Stimulated activated CD4-positive, alpha-beta T cell treated with anti-CD3 and anti-CD28 coated beads, Interleukin-1b, Interleukin-23, amount 100 ng/mL, for 1 hour (primary cell): ENCODE measurements around the gene RBFA.
A peak's percentile ranks its signal among the peaks of the same experiment; 100 is the strongest.
"Not testable (repeated sequence)": the region's sequence is repeated elsewhere in the genome, so short reads cannot be mapped to it uniquely, and the experiment has no call there.

Source experiments
- DNase-seq, 2 donors: peaks; one replicate each; pipeline ENCODE4 v3.0.0-alpha.2; 2020; ENCODE audit warnings: low read depth in 2 of 2

Gene RBFA

GRCh38 chr18:80034068-80034851 lies at the start of gene RBFA:
RBFA (plus strand) TSS chr18:80034434; CDS start chr18:80034496, 62 bp downstream.
- DNase-seq, result peak; percentile 99 to 100

- no peak for DNase-seq
Measured at GRCh38 chr18:79985172-79985571, 49.1 kb upstream of the RBFA start.

DNA sequence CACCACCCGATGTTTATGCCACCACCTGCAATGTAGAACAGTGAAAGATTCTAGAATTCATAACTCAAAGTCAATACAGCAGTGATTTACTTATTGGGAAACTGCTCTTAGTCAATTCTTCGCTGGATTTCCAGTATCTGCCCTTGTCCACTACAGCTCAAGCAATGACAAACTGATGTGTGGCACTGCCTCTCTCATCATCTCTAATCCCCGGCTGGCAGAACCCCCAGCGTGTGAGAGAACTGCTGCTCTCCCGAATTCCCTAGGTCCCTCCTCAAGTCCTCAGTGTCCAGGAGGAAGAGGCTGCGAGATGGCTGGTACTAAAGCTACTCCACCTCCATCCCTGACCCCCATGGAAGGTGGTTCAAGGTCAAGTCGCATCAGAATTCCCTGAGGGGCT lies 47.5 kb upstream of the RBFA start:
- no peak for DNase-seq

DNA sequence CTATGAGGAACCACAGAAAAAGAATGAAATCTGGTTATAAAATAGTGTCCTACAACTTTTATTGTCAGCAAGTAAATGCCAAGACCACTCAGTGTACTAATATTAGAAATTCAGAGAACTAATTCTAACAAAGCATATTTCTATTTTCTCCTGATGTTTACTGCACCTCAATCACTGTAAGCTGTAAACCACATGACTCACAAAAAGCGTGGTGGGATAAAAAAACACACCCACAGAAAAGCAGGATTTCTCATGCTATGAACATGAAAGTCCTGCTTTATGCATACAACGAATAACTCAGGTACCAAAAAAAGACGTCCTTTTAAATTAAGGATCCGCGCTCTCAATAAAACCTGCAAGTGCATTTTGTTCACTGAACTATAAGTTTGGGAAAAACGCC lies 46.7 kb upstream of the RBFA start:
- no peak for DNase-seq

DNA sequence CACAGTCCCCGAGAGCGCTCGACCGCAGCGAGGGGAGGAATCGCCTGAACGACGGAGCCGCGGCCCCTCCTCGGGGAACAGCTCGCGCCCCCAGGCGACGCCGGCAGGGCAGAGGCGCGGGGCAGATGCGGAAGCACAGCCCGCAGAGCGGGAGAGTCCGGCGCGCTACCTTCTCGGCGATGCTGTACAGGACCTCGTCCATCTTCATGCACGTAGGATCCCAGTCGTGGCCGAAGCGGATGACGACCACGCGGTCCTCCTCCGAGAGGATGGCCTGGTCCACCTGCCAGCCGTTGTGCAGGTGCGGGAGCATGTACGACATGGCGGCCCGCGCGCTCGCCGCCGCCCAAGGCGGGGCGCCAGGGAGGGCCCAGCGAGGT lies 46.2 kb upstream of the RBFA start:
- peak in 1 of 2 donors; percentile 24 for DNase-seq

DNA sequence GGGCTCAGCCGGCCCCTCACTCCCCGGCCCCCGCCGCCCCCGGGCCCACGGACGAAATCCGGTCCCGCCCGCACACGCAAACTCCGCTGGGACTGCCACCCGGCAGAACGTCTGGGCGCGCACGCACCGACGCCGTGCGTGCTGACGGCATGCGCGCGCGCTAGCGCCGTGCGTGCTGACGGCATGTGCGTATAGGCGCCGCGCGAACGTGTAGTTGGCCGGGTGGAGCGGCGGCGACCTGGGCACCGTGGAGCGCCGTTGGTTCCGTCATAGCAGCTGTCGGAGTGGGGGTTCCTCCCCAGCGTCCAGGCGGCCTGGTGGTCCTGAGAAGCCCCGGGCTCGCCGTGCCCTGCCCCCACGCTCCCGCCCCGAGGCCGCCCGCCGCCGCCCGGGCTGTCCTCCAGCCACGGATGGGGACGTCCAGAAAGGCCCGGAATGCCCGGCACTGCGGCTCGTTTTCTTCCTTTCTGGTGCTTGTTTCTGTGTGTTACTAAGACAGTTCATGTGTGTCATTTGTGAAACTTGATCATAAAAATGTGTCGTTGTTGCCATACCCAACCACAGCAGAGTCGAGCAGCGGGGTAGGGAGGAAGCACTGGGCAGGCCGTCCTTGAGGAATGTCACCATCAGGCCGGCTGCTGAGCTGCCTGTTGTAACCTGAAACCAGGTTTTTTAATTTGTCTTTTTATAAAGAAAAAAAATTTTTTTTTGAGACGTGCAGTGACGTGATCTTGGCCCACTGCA lies 45.6 kb upstream of the RBFA start, which contains the start of gene TXNL4A:
Gene TXNL4A, minus strand, starts transcription at position 113 of the 744 bp plus-strand sequence. CDS start 171 bp downstream, outside the sequence.
- peak; percentile 54 to 61 for DNase-seq

DNA sequence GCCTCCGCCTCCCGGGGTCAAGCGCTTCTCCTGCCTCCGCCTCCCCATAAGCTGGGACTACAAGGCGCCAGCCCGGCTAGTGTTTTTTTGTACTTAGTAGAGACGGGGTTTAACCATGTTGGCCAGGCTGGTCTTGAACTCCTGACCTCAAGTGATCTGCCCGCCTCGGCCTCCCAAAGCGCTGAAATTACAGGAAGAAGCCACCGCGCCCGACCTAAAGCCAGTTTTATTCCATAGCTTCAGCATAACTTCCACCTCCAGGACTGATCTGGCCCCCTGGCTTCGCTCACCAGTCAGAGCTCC lies 45.1 kb upstream of the RBFA start:
- no peak for DNase-seq

- DNase-seq, result no peak
Measured at GRCh38 chr18:79991494-79991893, 42.7 kb upstream of the RBFA start.

DNA sequence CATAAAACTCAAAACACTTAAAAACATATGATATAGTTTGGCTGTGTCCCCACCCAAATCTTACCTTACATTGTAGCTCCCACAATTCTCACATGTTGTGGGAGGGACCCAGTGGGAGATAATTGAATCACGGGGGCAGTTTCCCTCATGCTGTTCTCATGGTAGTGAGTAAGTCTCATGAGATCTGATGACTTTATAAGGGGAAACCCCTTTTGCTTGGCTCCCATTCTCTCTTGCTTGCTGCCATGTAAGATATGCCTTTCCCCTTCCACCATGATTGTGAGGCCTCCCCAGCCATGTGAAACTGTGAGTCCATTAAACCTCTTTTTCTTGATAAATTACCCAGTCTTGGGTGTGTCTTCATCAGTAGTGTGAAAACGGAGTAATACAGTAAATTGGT lies 34.5 kb upstream of the RBFA start:
- DNase-seq, result not testable (repeated sequence)

GRCh38 chr18:80000877-80001276 lies 33.4 kb upstream of the RBFA start:
- DNase-seq, result no peak

DNA sequence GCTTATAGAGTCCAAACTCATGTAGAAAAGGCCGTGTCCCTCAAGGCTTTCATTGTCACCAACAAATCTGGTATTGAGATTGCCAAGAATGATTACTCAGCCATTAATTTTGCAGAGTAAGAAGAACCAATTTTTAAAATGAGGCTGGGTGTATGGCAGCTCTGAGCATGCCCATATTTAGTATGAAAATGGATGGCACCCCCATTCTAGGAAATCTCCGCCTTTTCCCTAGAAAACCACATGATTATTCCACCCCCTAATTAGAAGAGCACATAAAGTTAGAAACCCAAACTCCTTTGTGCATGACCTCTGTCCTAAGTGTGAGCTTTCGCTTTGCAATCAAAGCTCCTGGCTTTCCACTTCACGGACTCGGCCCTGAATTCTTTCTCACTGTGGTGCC lies 31.8 kb upstream of the RBFA start:
- no peak for DNase-seq

GRCh38 chr18:80004600-80005342 lies 29.5 kb upstream of the RBFA start:
- no peak for DNase-seq

- no peak for DNase-seq
Measured at GRCh38 chr18:80006724-80007123, 27.5 kb upstream of the RBFA start.

GRCh38 chr18:80009661-80010550 lies 24.3 kb upstream of the RBFA start:
- DNase-seq, result no peak

GRCh38 chr18:80010551-80010906 lies 23.7 kb upstream of the RBFA start:
- no peak for DNase-seq

GRCh38 chr18:80011496-80012137 lies 22.6 kb upstream of the RBFA start:
- DNase-seq, result not testable (repeated sequence)

DNA sequence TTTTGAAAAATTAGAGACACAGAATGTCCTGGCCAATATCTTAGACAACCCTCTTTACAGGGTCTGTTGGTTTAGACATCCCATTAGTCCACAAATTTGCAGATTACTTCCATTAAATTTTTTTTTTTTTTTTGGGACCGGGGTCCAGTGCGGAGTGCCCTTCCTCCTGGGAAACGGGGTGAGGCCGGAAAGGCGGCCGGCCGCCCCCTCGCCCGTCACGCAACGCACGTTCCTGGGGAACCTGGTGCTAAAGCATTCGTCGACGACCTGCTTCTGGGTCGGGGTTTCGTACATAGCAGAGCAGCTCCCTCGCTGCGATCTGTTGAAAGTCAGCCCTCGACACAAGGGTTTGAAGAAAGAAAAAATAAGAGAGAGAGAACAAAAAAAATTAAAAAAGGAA lies 21.5 kb upstream of the RBFA start:
- no peak for DNase-seq

GRCh38 chr18:80022613-80023012 lies 11.6 kb upstream of the RBFA start:
- DNase-seq, result no peak

GRCh38 chr18:80023173-80023572 lies 11.1 kb upstream of the RBFA start:
- DNase-seq, result no peak

DNA sequence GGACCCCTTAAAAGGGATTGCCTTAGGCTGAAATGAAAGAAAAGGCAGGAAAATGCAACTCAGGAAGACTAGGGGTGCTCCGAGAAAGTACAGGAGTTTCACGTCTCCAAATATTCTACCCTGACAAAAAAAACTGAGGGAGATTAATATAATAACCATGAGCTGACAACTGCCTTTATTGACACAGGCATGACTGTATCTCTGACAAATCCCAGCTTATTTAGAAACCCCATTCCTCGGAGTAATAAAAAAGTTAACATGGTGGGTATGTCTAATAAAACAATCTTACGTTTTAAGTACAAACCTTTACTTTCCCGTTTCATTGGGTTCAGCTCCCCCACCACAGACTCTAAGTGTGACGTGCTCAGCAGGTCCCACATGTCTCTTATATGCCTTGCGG lies 7.9 kb upstream of the RBFA start:
- DNase-seq, result no peak

DNA sequence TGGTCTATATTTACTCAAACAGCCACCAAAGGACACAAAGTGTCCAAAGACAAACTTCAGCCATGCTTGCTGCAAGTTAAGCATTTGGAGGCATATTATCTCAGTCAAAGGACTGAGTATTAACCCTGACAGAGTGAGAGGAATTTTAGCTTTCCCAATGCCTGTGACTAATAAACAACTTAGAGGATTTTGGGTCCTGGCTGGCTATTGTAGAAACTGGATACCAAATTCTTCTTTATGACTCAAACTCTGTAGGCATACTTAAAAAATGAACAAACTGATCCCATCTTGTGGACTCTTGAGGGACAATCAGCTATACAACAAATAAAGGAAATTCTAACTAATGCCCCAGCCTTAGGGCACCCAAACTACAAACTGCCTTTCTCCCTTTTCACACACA lies 6.5 kb upstream of the RBFA start:
- not testable (repeated sequence) for DNase-seq
